ENCODE measurements around the gene ITGA2B.
"Not testable (repeated sequence)": the region's sequence is repeated elsewhere in the genome, so short reads cannot be mapped to it uniquely, and the experiment has no call there.

The ITGA2B gene

GRCh38 chr17:44368391-44369243 is 20.8 kb downstream of the ITGA2B start:
- not testable (repeated sequence) for DNase-seq

DNA sequence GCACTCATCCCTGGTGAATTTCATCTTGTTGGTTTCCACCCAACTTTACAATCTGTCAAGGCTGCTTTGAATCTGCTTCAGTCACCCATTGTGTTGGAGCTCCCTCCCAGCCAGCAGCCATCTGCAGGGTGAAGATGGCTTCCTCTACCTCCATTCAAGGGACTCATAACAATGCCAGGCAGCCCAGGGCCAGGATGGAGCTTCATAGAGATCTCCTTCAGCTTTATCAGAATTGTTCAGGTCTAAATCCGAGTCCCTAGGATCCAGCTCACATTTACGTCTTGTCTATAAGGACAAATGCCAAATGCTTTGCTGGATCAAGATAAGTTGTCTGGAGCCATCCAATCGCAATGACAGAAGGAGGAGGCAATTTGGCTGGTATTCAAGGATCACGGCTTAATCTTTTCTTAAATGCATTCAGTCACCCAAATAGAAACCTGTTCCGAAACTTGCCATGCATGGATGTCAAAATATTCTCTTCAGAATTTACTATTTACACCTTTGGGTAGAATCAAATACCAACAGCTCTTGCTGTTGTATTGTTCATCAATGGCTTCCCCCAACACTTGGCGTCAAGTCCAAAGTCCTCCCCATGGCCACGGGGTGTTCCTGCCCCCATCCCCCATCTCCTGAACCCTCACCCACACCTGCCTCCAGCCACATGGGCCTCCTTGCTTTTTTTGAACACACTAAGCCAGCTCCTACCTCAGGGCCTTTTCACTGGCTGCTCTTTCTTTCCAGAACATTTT is 22.0 kb downstream of the ITGA2B start:
- no peak for DNase-seq

DNA sequence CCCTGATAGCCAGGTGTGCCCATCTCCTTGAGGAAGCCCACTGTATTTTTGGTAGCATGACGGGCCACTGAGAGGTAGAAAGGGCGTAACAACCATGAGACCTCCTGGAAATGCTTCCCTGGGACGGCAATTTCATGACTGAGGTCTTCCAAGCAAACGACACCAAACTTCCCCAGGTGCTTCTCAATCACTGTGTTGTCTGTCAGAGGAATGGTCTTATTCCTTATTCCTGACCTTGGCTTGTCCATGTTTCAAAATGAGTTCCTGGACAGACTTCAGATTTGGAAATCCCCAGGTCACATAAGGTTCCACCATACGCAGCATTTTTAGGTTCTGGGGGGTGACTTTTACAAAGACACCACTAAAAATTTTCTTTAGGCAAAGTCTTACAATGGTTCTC is 24.4 kb downstream of the ITGA2B start:
- not testable (repeated sequence) for DNase-seq

DNA sequence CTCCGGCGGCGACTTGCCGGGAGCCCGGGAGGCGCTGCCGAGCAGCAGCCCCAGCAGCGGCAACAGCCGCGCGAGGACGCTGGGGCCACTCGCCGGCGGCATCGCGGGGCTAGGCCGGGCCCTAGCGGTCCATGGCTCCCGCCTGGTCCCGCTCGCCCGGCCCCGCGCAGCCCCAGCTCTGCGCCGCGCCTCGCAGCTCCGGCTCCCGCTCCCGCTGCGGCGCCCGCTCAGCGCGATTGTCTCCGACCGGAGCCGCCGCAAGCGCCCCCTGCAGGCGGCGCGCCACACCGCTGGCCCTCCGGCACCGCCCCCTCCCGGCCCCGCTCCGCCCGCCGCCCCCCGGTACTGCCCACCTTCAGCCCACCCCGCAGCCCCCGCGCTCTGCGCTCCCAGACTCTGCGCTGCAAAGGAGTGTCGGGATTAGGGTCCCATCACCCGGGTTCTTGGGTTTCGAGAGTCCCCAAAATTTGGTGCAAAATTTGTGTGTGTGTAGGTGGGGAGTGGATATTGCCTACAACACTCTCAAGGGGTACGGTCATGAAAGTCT is 25.8 kb downstream of the ITGA2B start, which contains the start of gene FAM171A2:
Gene FAM171A2, minus strand, starts transcription at position 241 of the 547 bp plus-strand sequence. Its CDS starts 139 bp downstream, at position 102.
- peak; percentile 80 for DNase-seq

- no peak for DNase-seq
Observed at GRCh38 chr17:44362949-44363612, 26.4 kb downstream of the ITGA2B start.

- DNase-seq, result no peak
Observed at GRCh38 chr17:44362459-44362948, 26.9 kb downstream of the ITGA2B start.

- DNase-seq, result no peak
Observed at GRCh38 chr17:44361292-44362260, 27.9 kb downstream of the ITGA2B start.

DNA sequence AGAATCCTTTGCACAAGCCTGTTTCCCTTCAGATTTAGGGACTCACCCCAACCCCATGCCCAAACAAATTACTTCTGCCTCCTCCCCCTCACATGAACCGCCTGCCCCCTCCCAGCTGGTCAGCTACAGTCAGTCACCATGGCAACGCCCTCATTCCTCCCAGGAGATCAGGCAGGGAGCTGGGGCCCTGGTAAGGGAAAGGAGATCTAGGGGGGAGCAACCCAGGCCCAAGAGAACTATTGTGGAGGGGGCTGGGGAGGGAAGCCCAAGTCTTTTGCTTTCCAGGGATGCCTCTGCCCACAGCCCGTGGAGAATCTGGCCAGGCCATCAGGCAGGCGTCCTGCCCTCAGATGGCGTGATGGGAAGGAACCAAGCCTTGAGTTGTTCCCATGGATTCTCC is 28.6 kb downstream of the ITGA2B start:
- DNase-seq, result no peak

GRCh38 chr17:44360144-44360533 is 29.3 kb downstream of the ITGA2B start:
- no peak for DNase-seq

GRCh38 chr17:44359458-44360143 is 29.8 kb downstream of the ITGA2B start:
- no peak for DNase-seq

GRCh38 chr17:44359006-44359405 is 30.4 kb downstream of the ITGA2B start:
- no peak for DNase-seq

DNA sequence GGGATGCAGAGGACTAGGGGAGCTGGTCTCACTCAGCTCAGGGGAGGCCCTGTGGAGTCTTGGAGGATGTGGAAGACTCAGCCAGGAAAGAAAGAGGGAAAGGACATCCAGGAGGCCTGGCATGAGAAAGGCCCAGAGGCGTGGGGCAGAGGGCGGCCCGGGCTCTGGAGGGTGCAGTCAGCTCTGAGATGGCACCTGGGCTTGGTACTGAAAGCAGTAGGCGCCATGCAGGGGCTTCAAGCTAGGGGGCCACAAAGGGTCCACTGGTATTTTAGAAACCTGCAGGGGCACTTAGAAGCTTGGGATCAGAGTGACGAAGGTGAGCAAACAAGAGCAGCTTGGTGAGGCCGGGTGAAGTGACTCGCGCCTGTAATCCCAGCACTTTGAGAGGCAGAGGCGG is 31.4 kb downstream of the ITGA2B start:
- no peak for DNase-seq

- no peak for DNase-seq
Observed at GRCh38 chr17:44356241-44356640, 33.2 kb downstream of the ITGA2B start.

DNA sequence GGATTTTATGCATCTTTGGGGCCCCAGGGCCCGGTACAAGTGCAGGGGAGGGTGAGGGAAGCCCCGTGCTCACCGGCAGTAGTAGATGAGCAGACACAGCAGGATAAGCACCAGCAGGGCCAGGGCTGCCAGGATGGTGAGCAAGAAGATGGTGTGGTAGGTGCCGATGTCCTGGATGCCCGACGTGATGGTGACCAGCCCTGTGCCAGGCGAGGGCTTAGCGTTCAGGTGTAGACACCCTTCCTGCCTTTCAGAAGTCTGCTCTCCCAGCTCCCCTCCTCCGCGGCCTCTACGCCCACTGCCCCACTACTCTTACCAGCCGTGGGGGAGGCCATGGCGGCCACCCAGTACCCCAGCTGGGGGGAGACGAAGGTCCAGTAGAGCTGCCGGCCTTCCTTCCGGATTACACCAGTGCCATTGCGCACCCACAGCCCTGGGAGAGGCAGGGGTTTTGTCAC is 33.8 kb downstream of the ITGA2B start:
- no peak for DNase-seq

GRCh38 chr17:44354582-44355561 is 34.6 kb downstream of the ITGA2B start:
- peak; percentile 68 for DNase-seq

- peak; percentile 51 for DNase-seq
Observed at GRCh38 chr17:44353672-44354331, 35.6 kb downstream of the ITGA2B start.

DNA sequence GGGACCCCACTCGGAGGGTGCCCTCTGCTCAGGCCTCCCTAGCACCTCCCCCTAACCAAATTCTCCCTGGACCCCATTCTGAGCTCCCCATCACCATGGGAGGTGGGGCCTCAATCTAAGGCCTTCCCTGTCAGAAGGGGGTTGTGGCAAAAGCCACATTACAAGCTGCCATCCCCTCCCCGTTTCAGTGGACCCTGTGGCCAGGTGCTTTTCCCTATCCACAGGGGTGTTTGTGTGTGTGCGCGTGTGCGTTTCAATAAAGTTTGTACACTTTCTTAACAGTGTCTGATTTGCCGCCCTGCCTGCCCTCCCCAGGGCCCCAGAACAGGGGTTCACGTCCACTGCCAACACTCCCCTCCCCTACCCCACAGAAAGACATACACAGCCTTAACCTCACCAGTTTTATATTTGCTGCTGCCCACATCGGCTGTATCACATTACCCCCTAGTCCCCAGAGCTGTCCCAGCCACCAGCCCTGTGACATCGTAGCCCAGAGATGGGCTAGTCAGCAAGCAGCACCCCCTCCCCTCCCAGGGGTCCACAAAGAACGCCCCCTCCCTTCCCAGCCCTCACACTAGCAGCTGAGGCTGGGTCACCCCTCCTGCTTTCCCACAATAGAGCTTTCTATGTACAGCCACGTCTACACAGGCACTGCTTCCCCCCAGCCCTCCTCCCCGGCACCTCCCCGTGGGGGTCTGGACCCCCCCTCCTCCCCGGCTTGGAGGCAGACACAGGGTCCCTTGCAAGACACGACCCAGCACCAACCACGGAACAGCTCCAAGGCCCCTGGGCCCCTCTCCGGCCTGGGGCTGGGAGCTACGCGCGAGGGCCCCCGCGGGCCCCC is 36.4 kb downstream of the ITGA2B start:
- DNase-seq, result no peak

All from activated T-cell treated with anti-CD3 and anti-CD28 coated beads, Interleukin-2, amount 50 U/mL, for 1 hour (primary cell).